Mesenchymal stem cell (in vitro differentiated cells and primary cell): ENCODE measurements around the gene CSNK1E.

Experiments
- DNase-seq: peaks from one replicate; pipeline ENCODE4 v3.0.0-alpha.2; 2013
- H2AFZ ChIP-seq: one replicate; pipeline ENCODE4 v1.6.1; 2013; ENCODE audit warnings: low read depth, mild to moderate bottlenecking, control low read depth, inconsistent platforms, low read length, moderate library complexity
- H2AK5ac ChIP-seq: 2 replicates; pipeline ENCODE4 v1.6.1; 2013; ENCODE audit warnings: low read length, moderate library complexity, mild to moderate bottlenecking, inconsistent platforms; ENCODE audit not compliant: severe bottlenecking
- H2BK120ac ChIP-seq: one replicate; pipeline ENCODE4 v1.6.1; 2013; ENCODE audit warnings: low read depth, mild to moderate bottlenecking, inconsistent platforms, low read length, moderate library complexity
- H2BK12ac ChIP-seq, 2 experiments: one replicate each; pipeline ENCODE4 v1.6.1; 2013; ENCODE audit warnings: inconsistent platforms in 2 of 2, low read length in 2 of 2, mild to moderate bottlenecking in 2 of 2, moderate library complexity in 2 of 2, control low read depth in 1 of 2
- H2BK15ac ChIP-seq: one replicate; pipeline ENCODE4 v1.6.1; 2013; ENCODE audit warnings: mild to moderate bottlenecking, low read depth, inconsistent platforms; ENCODE audit not compliant: poor library complexity, severe bottlenecking
- H2BK5ac ChIP-seq: 2 replicates; pipeline ENCODE4 v1.6.1; 2013; ENCODE audit warnings: low read depth, mild to moderate bottlenecking, low read length, control low read depth, inconsistent platforms; ENCODE audit not compliant: poor library complexity, severe bottlenecking
- H3K14ac ChIP-seq, 2 experiments: one replicate each; pipeline ENCODE4 v1.6.1; 2013; ENCODE audit warnings: inconsistent platforms in 2 of 2, low read length in 2 of 2, control low read depth in 1 of 2, mild to moderate bottlenecking in 1 of 2, moderate library complexity in 1 of 2
- H3K18ac ChIP-seq, 2 experiments: one replicate each; pipeline ENCODE4 v1.6.1; 2013; ENCODE audit warnings: inconsistent platforms in 2 of 2, low read length in 2 of 2, control low read depth in 1 of 2, low read depth in 1 of 2, mild to moderate bottlenecking in 1 of 2
- H3K23ac ChIP-seq, 2 experiments: one replicate each; pipeline ENCODE4 v1.6.1; 2013; ENCODE audit warnings: inconsistent platforms in 2 of 2, low read length in 2 of 2, mild to moderate bottlenecking in 2 of 2, moderate library complexity in 2 of 2, control low read depth in 1 of 2
- H3K27ac ChIP-seq: 2 replicates; pipeline ENCODE4 v1.5.1; 2013; ENCODE audit warnings: mild to moderate bottlenecking, moderate library complexity, low read length, control low read depth, inconsistent platforms; ENCODE audit not compliant: poor library complexity, severe bottlenecking
- H3K27me3 ChIP-seq, 2 experiments: 2 replicates each; pipeline versions ENCODE4 v1.6.1 to v1.7.0; 2013; ENCODE audit warnings: low read length in 2 of 2, mild to moderate bottlenecking in 2 of 2, moderate library complexity in 2 of 2, control low read depth in 1 of 2, inconsistent platforms in 1 of 2; ENCODE audit not compliant: control insufficient read depth in 1 of 2, insufficient read depth in 1 of 2
- H3K36me3 ChIP-seq, 2 experiments: 2 replicates each; pipeline versions ENCODE4 v1.6.1 to v1.7.0; 2013; ENCODE audit warnings: low read length in 2 of 2, control low read depth in 1 of 2, inconsistent platforms in 1 of 2, low read depth in 1 of 2, mild to moderate bottlenecking in 1 of 2; ENCODE audit not compliant: insufficient read depth in 2 of 2, control insufficient read depth in 1 of 2
- H3K4ac ChIP-seq, 2 experiments: one replicate each; pipeline ENCODE4 v1.6.1; 2013; ENCODE audit warnings: inconsistent platforms in 2 of 2, low read length in 2 of 2, mild to moderate bottlenecking in 2 of 2, moderate library complexity in 2 of 2, control low read depth in 1 of 2, low read depth in 1 of 2
- H3K4me1 ChIP-seq: 2 replicates; pipeline ENCODE4 v1.6.1; 2013; ENCODE audit warnings: low read depth, low read length, control low read depth; ENCODE audit not compliant: control insufficient read depth, insufficient read depth
- H3K4me2 ChIP-seq: 2 replicates; pipeline ENCODE4 v1.6.1; 2013; ENCODE audit warnings: low read length, mild to moderate bottlenecking, inconsistent platforms; ENCODE audit not compliant: poor library complexity, severe bottlenecking
- H3K4me3 ChIP-seq, 2 experiments: 2 replicates each; pipeline versions ENCODE4 v1.5.1 to v1.7.0; 2013; ENCODE audit warnings: low read length in 2 of 2, mild to moderate bottlenecking in 2 of 2, control low read depth in 1 of 2, low read depth in 1 of 2; ENCODE audit not compliant: insufficient read depth in 1 of 2
- H3K79me1 ChIP-seq: replicated peaks from 2 replicates; pipeline ENCODE4 v1.6.1; 2013; ENCODE audit warnings: mild to moderate bottlenecking, control low read depth, low read length, inconsistent platforms; ENCODE audit not compliant: poor library complexity, severe bottlenecking
- H3K9ac ChIP-seq: 2 replicates; pipeline ENCODE4 v1.7.0; 2013; ENCODE audit warnings: mild to moderate bottlenecking, low read length, moderate library complexity
- H3K9me3 ChIP-seq: 2 replicates; pipeline ENCODE4 v1.7.0; 2013; ENCODE audit warnings: mild to moderate bottlenecking, low read length; ENCODE audit not compliant: control insufficient read depth
- H4K8ac ChIP-seq: one replicate; pipeline ENCODE4 v1.6.1; 2013; ENCODE audit warnings: inconsistent platforms, mild to moderate bottlenecking, low read length, moderate library complexity
- H4K91ac ChIP-seq: one replicate; pipeline ENCODE4 v1.6.1; 2013; ENCODE audit warnings: mild to moderate bottlenecking, low read length, inconsistent platforms
- WGBS: methylation state at CpG from one replicate; pipeline ENCODE4 v1.1.7; 2013; ENCODE audit warnings: mixed read lengths; 5-methylcytosine and 5-hydroxymethylcytosine counted together

CSNK1E gene

DNA sequence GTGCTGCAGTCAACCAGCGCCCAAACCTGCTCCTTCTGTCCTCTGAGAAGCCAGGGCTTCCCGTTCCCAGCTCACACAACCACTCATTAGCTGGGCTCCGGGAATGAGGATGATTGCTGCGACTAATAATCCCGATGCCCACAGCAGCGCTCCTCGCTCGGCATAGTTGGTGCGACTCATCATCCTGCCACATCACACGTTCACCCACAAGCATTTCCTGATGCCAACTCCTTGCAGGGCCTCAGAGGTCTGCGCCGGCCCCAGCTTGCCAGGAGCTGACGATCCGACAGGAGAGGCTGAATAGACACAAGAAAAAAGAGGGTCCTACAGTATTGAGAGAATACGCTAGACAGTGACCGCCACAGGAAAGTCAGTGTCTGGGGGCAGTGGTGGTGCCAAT is 10.6 kb upstream of the CSNK1E start:
- Histone ChIP-seq H3K4me1 (peaks cover 12% of the 10 kb centered on the region), H3K14ac (no peak overlapping the region), H3K4ac (peak overlapping the region in 1 of 2 experiments; percentile 42), H4K91ac (peak overlapping the region; percentile 44), H2AK5ac (no peak overlapping the region), H3K36me3 (no peaks in the 10 kb centered on the region), H2BK120ac (no peak overlapping the region), H3K27me3 (no peaks in the 10 kb centered on the region), H3K18ac (peak overlapping the region; percentile 3 to 54), H3K79me1 (no peaks in the 10 kb centered on the region), H3K4me2 (peak overlapping the region; percentile 14), H3K9ac (no peak overlapping the region), H2BK12ac (peak overlapping the region; percentile 2 to 15), H2BK5ac (no peak overlapping the region), H2BK15ac (no peak overlapping the region), H4K8ac (peak overlapping the region; percentile 72), H3K4me3 (no peak overlapping the region), H3K9me3 (no peaks in the 10 kb centered on the region), H2AFZ (peak overlapping the region; percentile 58), H3K27ac (no peak overlapping the region), H3K23ac (no peak overlapping the region)
- WGBS: 32% methylated on average over 16 of the region's 16 CpGs
- peak; percentile 61 for DNase-seq

DNA sequence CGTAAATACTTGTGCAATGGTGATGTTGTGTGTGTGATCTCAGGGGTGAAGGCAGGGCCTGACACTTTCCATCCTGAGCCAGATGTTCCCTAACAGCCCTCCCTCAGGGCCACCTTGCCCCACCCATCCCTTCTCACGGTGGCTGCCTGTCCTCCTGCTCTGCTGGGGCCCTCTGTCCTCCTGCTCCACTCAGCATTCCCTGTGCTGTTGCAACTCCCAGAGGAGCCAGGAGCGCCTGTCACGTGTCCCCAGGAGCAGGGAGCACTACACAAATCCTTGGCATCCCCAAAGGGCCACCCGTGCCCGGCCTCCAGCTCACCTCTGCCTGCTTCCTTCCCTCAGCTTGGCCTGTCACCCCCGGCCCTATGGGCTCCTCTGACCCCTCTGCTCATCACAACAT is 10.2 kb upstream of the CSNK1E start:
- Histone ChIP-seq H4K8ac (peak overlapping the region; percentile 72), H3K4me3 (no peak overlapping the region), H2BK15ac (no peak overlapping the region), H2AFZ (peak overlapping the region; percentile 58), H3K4me2 (peak overlapping the region; percentile 14), H3K14ac (peak overlapping the region in 1 of 2 experiments; percentile 2), H3K4me1 (peaks cover 12% of the 10 kb centered on the region), H3K4ac (peak overlapping the region in 1 of 2 experiments; percentile 42), H2BK120ac (no peak overlapping the region), H2AK5ac (no peak overlapping the region), H3K9me3 (no peaks in the 10 kb centered on the region), H3K27me3 (no peaks in the 10 kb centered on the region), H3K9ac (no peak overlapping the region), H3K23ac (no peak overlapping the region), H4K91ac (peak overlapping the region; percentile 44), H2BK5ac (no peak overlapping the region), H2BK12ac (peak overlapping the region; percentile 2 to 15), H3K79me1 (no peaks in the 10 kb centered on the region), H3K18ac (peak overlapping the region; percentile 3 to 54), H3K27ac (no peak overlapping the region), H3K36me3 (no peaks in the 10 kb centered on the region)
- DNase-seq: no peak
- 75% methylated on average over 6 of the region's 7 CpGs for WGBS

DNA sequence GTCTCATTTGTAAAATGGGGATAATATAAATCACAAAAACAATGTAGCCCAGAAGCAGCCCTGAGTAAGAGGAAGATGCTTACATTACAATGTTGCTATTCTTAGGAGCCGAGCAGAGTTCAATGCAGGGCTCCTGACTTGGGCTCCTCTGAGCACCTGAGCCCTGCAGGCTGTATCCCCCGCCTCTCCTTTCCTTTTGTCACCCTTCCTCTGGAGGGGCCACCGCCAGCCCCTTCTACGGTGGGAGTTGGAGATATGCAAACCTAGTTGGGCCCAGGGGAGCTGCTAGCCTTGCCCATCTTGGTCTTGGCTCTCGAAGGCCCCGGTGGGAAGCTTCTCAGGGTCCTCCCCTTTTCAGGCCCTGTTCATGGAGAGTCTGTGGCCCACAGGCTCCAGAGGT is 8.4 kb upstream of the CSNK1E start:
- H2AK5ac ChIP-seq: no peak overlapping the region
- 90% methylated on average over 6 of the region's 6 CpGs for WGBS

DNA sequence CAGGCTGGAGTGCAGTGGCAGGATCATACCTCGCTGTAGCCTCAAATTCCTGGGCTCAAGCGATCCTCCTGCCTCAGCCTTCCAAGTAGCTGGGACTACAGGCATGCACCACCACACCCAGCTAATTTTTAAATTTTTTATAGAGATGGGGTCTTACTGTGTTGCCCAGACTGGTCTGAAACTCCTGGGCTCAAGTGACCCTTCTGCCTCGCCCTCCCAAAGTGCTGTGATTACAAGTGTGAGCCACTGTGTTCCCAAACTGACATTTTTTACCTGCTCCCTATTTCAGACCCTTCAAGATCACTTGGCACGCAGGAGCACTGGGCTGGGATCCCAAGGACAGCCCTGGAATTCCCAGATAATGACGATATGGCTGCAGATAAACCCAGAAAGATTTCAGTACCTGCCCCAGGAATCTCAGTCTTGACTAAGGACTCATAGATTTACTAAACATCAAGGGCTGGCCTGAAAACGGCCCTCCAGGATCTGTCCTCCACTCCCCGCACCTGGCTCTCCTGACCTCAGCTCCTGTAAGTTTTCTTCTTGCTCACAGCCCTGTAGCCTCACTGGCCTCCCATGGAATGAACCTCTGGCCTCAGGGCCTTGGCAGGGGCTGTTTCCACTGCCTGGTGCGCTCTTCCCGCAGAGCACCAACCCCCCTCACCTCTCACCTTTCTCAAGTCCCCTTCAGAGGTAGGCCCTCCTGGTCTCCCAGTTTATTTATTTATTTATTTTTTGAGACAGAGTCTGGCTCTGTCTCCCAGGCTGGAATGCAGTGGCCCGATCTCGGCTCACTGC is 3.6 kb upstream of the CSNK1E start:
- no peak overlapping the region for H4K91ac ChIP-seq
- WGBS: 97% methylated on average over 11 of the region's 11 CpGs
- H3K36me3 ChIP-seq: no peaks in the 10 kb centered on the region

More for the DNA sequence above, 8.4 kb upstream of the CSNK1E start:
- Histone ChIP-seq H3K4me3 (no peak overlapping the region), H3K36me3 (no peaks in the 10 kb centered on the region), H3K4ac (no peak overlapping the region), H2BK120ac (no peak overlapping the region), H2AFZ (no peak overlapping the region), H3K23ac (no peak overlapping the region), H3K27ac (no peak overlapping the region), H3K4me2 (no peak overlapping the region), H3K14ac (no peak overlapping the region), H3K79me1 (no peaks in the 10 kb centered on the region), H3K9me3 (no peaks in the 10 kb centered on the region), H4K8ac (no peak overlapping the region), H2BK15ac (peak overlapping the region; percentile 93), H3K9ac (no peak overlapping the region), H2BK12ac (no peak overlapping the region), H4K91ac (no peak overlapping the region), H3K18ac (no peak overlapping the region), H3K27me3 (no peaks in the 10 kb centered on the region), H2BK5ac (no peak overlapping the region), H3K4me1 (peaks cover 12% of the 10 kb centered on the region)
- no peak for DNase-seq

More for the DNA sequence above, 3.6 kb upstream of the CSNK1E start:
- no peak overlapping the region for H4K8ac ChIP-seq
- H3K4me2 ChIP-seq: no peak overlapping the region
- H2BK5ac ChIP-seq: no peak overlapping the region
- H3K79me1 ChIP-seq: no peaks in the 10 kb centered on the region
- H3K27ac ChIP-seq: no peak overlapping the region
- H3K23ac ChIP-seq: no peak overlapping the region
- peak overlapping the region in 1 of 2 experiments; percentile 42 for H2BK12ac ChIP-seq
- no peak overlapping the region for H2BK120ac ChIP-seq
- H3K9me3 ChIP-seq: no peaks in the 10 kb centered on the region
- H2BK15ac ChIP-seq: no peak overlapping the region
- no peak overlapping the region for H2AFZ ChIP-seq
- H3K4me3 ChIP-seq: no peak overlapping the region
- no peaks in the 10 kb centered on the region for H3K27me3 ChIP-seq
- H3K9ac ChIP-seq: no peak overlapping the region
- H3K14ac ChIP-seq: no peak overlapping the region
- H3K18ac ChIP-seq: no peak overlapping the region
- no peak for DNase-seq
- no peak overlapping the region for H2AK5ac ChIP-seq
- peaks cover 11% of the 10 kb centered on the region for H3K4me1 ChIP-seq
- no peak overlapping the region for H3K4ac ChIP-seq
